ENCODE measurements around the gene ACOXL.

DNA sequence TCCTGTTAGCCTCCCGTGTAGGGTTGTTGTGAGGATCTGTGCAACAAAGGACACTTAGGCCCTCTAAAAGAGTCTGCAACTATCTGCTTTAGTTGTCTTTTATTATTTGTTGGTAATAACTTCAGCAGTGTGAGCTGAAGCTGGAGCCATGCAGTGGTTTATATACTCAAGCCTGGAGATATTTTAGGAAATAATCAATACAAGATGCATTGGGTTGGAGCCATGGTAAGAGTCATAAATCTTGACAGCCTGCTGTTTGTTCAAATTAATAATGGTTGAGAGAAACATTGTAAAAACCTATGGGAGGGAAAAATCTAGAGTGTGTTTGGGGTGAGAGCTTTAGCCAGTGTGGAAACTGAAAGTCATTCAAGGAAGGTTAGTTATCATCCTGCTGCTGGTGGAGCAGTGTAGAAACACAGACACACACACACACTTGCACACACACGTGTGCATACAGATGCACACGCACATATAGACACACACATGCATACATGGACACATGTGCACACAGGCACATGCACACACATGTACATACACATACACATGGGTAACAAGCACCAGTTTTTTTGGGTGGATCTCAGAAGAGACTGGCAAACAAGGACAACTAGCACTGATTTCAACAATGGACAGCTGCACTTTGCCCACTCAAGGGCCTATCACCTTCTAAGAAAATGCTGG is 51.0 kb downstream of the ACOXL start:
- no peak for TF ChIP-seq POLR2A (IDR thresholded peaks at IDR 0.05)
- TF ChIP-seq, protein P1, sequence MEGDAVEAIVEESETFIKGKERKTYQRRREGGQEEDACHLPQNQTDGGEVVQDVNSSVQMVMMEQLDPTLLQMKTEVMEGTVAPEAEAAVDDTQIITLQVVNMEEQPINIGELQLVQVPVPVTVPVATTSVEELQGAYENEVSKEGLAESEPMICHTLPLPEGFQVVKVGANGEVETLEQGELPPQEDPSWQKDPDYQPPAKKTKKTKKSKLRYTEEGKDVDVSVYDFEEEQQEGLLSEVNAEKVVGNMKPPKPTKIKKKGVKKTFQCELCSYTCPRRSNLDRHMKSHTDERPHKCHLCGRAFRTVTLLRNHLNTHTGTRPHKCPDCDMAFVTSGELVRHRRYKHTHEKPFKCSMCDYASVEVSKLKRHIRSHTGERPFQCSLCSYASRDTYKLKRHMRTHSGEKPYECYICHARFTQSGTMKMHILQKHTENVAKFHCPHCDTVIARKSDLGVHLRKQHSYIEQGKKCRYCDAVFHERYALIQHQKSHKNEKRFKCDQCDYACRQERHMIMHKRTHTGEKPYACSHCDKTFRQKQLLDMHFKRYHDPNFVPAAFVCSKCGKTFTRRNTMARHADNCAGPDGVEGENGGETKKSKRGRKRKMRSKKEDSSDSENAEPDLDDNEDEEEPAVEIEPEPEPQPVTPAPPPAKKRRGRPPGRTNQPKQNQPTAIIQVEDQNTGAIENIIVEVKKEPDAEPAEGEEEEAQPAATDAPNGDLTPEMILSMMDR (IDR thresholded peaks at IDR 0.05) = no peak

All from body of pancreas (tissue), 4 donors.